ENCODE measurements around the gene NEK8.

DNA sequence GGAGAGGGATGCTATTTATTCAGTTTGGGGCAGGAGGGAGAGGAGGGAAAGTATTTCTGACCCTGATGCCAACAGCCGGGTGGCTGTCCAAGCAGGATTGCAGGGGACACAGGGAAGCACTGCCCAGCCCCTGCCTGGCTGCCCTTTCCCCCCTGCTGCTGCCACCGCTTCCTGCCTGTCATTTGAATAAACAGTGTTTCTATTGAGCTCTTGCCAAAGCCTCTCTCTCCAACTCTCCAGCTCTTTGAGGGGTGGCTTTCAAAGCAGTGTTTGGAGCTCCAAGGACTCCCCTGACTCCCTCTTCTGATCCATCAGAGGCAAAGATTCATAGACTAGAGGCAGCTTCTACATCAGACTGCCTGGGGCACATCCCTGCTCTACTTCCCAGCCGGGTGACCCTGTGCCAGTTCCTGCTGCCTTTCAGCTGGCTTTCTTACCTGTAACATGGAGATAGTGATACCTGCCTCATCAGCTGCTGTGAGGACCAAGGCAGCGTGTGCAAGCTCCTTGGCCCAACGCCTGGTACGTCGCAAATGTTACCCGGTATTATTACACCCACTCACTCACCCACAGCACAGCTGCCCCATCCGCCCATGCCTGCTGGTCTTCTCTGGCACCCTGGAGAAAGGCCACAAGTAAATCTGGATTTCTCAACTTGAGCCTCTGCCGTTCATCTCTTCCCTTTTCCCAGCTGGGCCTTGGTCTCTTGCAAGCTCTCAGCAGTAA, 26.4 kb upstream of the NEK8 start:
- no peak for TF ChIP-seq POLR2A (IDR thresholded peaks at IDR 0.05)
- TF ChIP-seq, protein P1, sequence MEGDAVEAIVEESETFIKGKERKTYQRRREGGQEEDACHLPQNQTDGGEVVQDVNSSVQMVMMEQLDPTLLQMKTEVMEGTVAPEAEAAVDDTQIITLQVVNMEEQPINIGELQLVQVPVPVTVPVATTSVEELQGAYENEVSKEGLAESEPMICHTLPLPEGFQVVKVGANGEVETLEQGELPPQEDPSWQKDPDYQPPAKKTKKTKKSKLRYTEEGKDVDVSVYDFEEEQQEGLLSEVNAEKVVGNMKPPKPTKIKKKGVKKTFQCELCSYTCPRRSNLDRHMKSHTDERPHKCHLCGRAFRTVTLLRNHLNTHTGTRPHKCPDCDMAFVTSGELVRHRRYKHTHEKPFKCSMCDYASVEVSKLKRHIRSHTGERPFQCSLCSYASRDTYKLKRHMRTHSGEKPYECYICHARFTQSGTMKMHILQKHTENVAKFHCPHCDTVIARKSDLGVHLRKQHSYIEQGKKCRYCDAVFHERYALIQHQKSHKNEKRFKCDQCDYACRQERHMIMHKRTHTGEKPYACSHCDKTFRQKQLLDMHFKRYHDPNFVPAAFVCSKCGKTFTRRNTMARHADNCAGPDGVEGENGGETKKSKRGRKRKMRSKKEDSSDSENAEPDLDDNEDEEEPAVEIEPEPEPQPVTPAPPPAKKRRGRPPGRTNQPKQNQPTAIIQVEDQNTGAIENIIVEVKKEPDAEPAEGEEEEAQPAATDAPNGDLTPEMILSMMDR (IDR thresholded peaks at IDR 0.05) = no peak

Data from body of pancreas (tissue), 4 donors.